Measurements from ENCODE around the gene C1GALT1. TPM values are rescaled to one million over a fixed set of nuclear protein-coding genes. Genes with fewer than 3 reads are reported as not detected.
"Not testable (repeated sequence)": the region's sequence is repeated elsewhere in the genome, so short reads cannot be mapped to it uniquely, and the experiment has no call there.

Gene C1GALT1
- total RNA-seq, 1 donor from 2014 or later = 29.7 TPM

GRCh38 chr7:7237201-7237977 lies 55.0 kb downstream of the C1GALT1 start:
- DNase-seq (ENCODE audit: low spot score) = no peak

- DNase-seq (ENCODE audit: low spot score) = no peak
Observed at GRCh38 chr7:7237978-7238267, 55.6 kb downstream of the C1GALT1 start.

- no peak for DNase-seq (ENCODE audit: low spot score)
Observed at GRCh38 chr7:7239346-7239745, 57.0 kb downstream of the C1GALT1 start.

GRCh38 chr7:7242899-7243298 lies 60.6 kb downstream of the C1GALT1 start:
- no peak for DNase-seq (ENCODE audit: low spot score)

- not testable (repeated sequence) for DNase-seq (ENCODE audit: low spot score)
Observed at GRCh38 chr7:7245233-7245632, 62.9 kb downstream of the C1GALT1 start.

- no peak for DNase-seq (ENCODE audit: low spot score)
Observed at GRCh38 chr7:7246223-7246622, 63.9 kb downstream of the C1GALT1 start.

- no peak for DNase-seq (ENCODE audit: low spot score)
Observed at GRCh38 chr7:7247658-7248057, 65.3 kb downstream of the C1GALT1 start.

- DNase-seq (ENCODE audit: low spot score) = no peak
Observed at GRCh38 chr7:7249814-7250213, 67.5 kb downstream of the C1GALT1 start.

- no peak for DNase-seq (ENCODE audit: low spot score)
Observed at GRCh38 chr7:7251742-7252141, 69.4 kb downstream of the C1GALT1 start.

- no peak for DNase-seq (ENCODE audit: low spot score)
Observed at GRCh38 chr7:7254319-7254718, 72.0 kb downstream of the C1GALT1 start.

- no peak for DNase-seq (ENCODE audit: low spot score)
Observed at GRCh38 chr7:7254908-7255307, 72.6 kb downstream of the C1GALT1 start.

GRCh38 chr7:7256731-7257274 lies 74.5 kb downstream of the C1GALT1 start:
- no peak for DNase-seq (ENCODE audit: low spot score)

- no peak for DNase-seq (ENCODE audit: low spot score)
Observed at GRCh38 chr7:7257899-7258692, 75.8 kb downstream of the C1GALT1 start.

- no peak for DNase-seq (ENCODE audit: low spot score)
Observed at GRCh38 chr7:7261863-7262262, 79.5 kb downstream of the C1GALT1 start.

- no peak for DNase-seq (ENCODE audit: low spot score)
Observed at GRCh38 chr7:7263297-7264230, 81.2 kb downstream of the C1GALT1 start.

- DNase-seq (ENCODE audit: low spot score) = no peak
Observed at GRCh38 chr7:7264306-7265040, 82.1 kb downstream of the C1GALT1 start.

- no peak for DNase-seq (ENCODE audit: low spot score)
Observed at GRCh38 chr7:7265081-7266075, 83.0 kb downstream of the C1GALT1 start.

- DNase-seq (ENCODE audit: low spot score) = no peak
Observed at GRCh38 chr7:7266257-7266881, 84.0 kb downstream of the C1GALT1 start.

- no peak for DNase-seq (ENCODE audit: low spot score)
Observed at GRCh38 chr7:7271094-7271874, 88.9 kb downstream of the C1GALT1 start.

Measured in ureter (tissue), 1 donor.